ENCODE results near the gene TMEM14A. TPM values are rescaled to one million over a fixed set of nuclear protein-coding genes. Genes with fewer than 3 reads are reported as not detected.
"Not testable (repeated sequence)": the region's sequence is repeated elsewhere in the genome, so short reads cannot be mapped to it uniquely, and the experiment has no call there.

Gene TMEM14A
- total RNA-seq, 1 donor from 2014 or later, result 33.6 TPM

DNA sequence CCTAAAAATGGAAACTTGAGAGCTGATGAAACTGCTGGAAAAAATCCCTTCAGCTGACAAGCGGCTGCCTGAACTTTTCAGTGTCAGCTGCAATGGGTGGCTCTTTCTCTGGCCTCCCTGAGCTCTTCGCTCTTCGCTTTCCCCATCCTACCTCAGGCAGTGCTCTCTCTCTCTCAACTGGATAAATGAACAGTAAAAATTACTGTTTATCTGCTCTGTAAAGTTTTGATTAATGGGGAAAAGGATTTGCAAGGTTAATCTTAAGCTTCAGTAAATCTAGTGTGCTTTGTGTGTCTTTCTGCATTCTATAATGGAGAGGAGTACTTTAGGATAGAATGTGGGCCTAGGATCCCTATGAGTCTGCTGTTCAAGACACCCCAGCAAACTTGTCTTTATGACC, 35.1 kb downstream of the TMEM14A start:
- peaks cover 3% of the 10 kb centered on the region for H3K27me3 Mint-ChIP-seq
- H3K36me3 Mint-ChIP-seq (ENCODE audit: insufficient read depth), result no peaks in the 10 kb centered on the region
- DNase-seq (ENCODE audit: low spot score, unreplicated experiment), result no peak
- no peak for TF ChIP-seq CTCF (IDR thresholded peaks at IDR 0.05; ENCODE audit: unreplicated experiment)
- peaks cover 3% of the 10 kb centered on the region for H3K9me3 Mint-ChIP-seq (ENCODE audit: low read depth)
- no peak overlapping the region for H3K4me3 Mint-ChIP-seq (ENCODE audit: low read depth)
- H3K4me1 Mint-ChIP-seq (ENCODE audit: low read depth), result no peaks in the 10 kb centered on the region
- no peak overlapping the region for H3K27ac Mint-ChIP-seq

DNA sequence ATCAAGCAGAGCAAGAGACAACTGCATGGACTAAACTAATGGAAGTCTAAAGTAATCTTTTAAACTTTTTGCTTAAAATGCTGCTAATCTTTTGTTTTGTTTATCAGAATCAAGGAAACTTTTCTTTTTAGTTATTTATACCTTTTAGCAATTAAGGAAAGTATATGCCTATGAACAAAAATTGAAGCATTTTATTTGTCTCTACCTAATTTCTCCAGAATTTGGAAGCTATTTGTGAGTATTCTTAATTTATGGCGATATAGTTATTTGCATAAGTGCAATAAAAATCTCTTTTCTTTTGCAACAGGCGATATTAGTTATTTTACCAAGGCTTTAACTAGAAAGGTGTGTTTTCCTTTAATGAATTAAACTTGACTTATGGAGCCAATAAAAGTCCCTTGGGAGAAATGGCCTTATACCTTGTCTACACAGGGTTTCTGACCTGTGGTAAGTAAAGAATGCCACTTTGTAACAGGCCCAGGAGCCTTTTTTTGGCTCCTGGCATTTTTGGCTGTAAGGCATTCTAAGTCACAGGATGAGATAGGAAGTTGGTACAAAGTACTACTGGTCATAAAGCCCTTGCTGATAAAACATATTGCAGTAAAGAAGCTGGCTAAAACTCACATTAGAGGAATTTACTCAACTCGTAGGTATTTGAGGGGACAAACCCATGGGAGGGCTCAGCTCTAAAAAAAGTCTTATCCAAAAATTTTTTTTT, 37.2 kb downstream of the TMEM14A start:
- Mint-ChIP-seq H3K36me3 (ENCODE audit: insufficient read depth) (no peaks in the 10 kb centered on the region), H3K4me1 (ENCODE audit: low read depth) (no peaks in the 10 kb centered on the region), H3K9me3 (ENCODE audit: low read depth) (peaks cover 3% of the 10 kb centered on the region), H3K4me3 (ENCODE audit: low read depth) (no peak overlapping the region), H3K27ac (no peak overlapping the region), H3K27me3 (peaks cover 3% of the 10 kb centered on the region)
- DNase-seq (ENCODE audit: low spot score, unreplicated experiment), result no peak
- no peak for TF ChIP-seq CTCF (IDR thresholded peaks at IDR 0.05; ENCODE audit: unreplicated experiment)

DNA sequence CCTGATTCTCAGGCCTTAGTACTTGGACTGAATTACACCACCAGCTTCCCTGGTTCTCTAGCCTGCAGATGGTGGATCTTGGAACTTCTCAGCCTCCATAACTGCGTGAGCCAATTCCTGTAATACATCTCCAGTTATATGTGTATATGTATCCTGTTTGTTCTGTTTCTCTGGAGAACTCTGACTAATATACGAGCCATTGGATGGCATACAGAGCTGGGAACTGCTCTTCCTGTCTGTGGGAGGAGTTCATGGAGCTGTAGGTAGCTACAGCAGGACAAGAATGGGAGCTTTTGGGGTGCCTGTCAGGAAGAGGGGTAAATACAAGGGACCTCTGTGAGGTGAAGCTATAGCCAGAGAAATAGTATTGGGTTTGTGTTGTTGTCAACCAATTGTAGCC, 41.2 kb downstream of the TMEM14A start:
- no peaks in the 10 kb centered on the region for H3K9me3 Mint-ChIP-seq (ENCODE audit: low read depth)
- H3K4me1 Mint-ChIP-seq (ENCODE audit: low read depth), result no peaks in the 10 kb centered on the region
- no peak for DNase-seq (ENCODE audit: low spot score, unreplicated experiment)
- H3K36me3 Mint-ChIP-seq (ENCODE audit: insufficient read depth), result no peaks in the 10 kb centered on the region
- no peak for TF ChIP-seq CTCF (IDR thresholded peaks at IDR 0.05; ENCODE audit: unreplicated experiment)
- no peak overlapping the region for H3K4me3 Mint-ChIP-seq (ENCODE audit: low read depth)
- no peaks in the 10 kb centered on the region for H3K27me3 Mint-ChIP-seq
- H3K27ac Mint-ChIP-seq, result no peak overlapping the region

DNA sequence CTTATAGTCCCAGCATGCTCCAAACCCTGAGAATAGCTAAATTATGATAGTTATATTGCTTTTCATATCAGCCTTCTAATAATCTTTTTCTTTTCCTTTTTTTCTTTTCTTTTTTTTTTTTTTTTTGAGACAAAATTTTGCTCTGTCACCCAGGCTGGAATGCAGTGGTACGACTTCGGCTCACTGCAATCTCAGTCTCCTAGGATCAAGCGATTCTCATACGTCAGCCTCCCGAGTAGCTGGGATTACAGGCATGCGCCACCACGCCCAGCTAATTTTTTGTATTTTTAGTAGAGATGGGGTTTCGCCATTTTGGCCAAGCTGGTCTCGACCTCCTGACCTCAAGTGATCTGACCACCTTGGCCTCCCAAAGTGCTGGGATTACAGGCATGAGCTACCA, 43.8 kb downstream of the TMEM14A start:
- H3K27ac Mint-ChIP-seq; H3K9me3 Mint-ChIP-seq (ENCODE audit: low read depth); H3K4me3 Mint-ChIP-seq (ENCODE audit: low read depth); H3K4me1 Mint-ChIP-seq (ENCODE audit: low read depth); DNase-seq (ENCODE audit: low spot score, unreplicated experiment); H3K36me3 Mint-ChIP-seq (ENCODE audit: insufficient read depth); H3K27me3 Mint-ChIP-seq: not testable (repeated sequence)

GRCh38 chr6:52718550-52718949, 47.6 kb downstream of the TMEM14A start:
- Mint-ChIP-seq H3K27ac (no peak overlapping the region), H3K4me1 (ENCODE audit: low read depth) (peaks cover 2% of the 10 kb centered on the region), H3K4me3 (ENCODE audit: low read depth) (no peak overlapping the region), H3K9me3 (ENCODE audit: low read depth) (peaks cover 5% of the 10 kb centered on the region), H3K27me3 (no peaks in the 10 kb centered on the region), H3K36me3 (ENCODE audit: insufficient read depth) (no peaks in the 10 kb centered on the region)
- DNase-seq (ENCODE audit: low spot score, unreplicated experiment), result no peak
- no peak for TF ChIP-seq CTCF (IDR thresholded peaks at IDR 0.05; ENCODE audit: unreplicated experiment)

DNA sequence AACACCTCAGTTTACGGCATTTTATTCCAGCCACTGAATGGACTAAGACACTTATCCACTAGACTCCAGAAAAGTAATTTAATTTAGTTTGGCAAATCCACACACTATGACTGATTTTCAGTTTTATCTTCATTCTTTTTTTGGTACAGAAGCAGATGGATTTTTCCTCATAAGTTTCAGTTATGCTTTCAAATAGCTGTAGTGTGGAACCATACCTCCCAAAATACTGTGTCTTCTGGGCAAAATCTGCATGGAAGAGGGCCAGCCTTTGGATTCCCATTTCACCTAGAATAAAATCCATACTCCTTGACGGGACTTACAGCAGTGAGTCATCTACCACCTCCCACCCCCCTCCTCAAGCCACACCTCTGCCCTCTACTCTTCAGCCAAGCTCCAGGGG, 49.4 kb downstream of the TMEM14A start:
- TF ChIP-seq CTCF (IDR thresholded peaks at IDR 0.05; ENCODE audit: unreplicated experiment), result no peak
- H3K27ac Mint-ChIP-seq, result no peak overlapping the region
- H3K4me1 Mint-ChIP-seq (ENCODE audit: low read depth), result peaks cover 19% of the 10 kb centered on the region
- H3K27me3 Mint-ChIP-seq, result no peaks in the 10 kb centered on the region
- H3K4me3 Mint-ChIP-seq (ENCODE audit: low read depth), result no peak overlapping the region
- DNase-seq (ENCODE audit: low spot score, unreplicated experiment), result no peak
- H3K9me3 Mint-ChIP-seq (ENCODE audit: low read depth), result peaks cover 9% of the 10 kb centered on the region
- no peaks in the 10 kb centered on the region for H3K36me3 Mint-ChIP-seq (ENCODE audit: insufficient read depth)

Data from progenitor cell of endocrine pancreas (in vitro differentiated cells).